Measurements from ENCODE around the gene ANKRD29. TPM values are rescaled to one million over a fixed set of nuclear protein-coding genes. Genes with fewer than 3 reads are reported as not detected.

ANKRD29 gene, protein sequence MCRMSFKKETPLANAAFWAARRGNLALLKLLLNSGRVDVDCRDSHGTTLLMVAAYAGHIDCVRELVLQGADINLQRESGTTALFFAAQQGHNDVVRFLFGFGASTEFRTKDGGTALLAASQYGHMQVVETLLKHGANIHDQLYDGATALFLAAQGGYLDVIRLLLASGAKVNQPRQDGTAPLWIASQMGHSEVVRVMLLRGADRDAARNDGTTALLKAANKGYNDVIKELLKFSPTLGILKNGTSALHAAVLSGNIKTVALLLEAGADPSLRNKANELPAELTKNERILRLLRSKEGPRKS
- polyA plus RNA-seq, result not detected

DNA sequence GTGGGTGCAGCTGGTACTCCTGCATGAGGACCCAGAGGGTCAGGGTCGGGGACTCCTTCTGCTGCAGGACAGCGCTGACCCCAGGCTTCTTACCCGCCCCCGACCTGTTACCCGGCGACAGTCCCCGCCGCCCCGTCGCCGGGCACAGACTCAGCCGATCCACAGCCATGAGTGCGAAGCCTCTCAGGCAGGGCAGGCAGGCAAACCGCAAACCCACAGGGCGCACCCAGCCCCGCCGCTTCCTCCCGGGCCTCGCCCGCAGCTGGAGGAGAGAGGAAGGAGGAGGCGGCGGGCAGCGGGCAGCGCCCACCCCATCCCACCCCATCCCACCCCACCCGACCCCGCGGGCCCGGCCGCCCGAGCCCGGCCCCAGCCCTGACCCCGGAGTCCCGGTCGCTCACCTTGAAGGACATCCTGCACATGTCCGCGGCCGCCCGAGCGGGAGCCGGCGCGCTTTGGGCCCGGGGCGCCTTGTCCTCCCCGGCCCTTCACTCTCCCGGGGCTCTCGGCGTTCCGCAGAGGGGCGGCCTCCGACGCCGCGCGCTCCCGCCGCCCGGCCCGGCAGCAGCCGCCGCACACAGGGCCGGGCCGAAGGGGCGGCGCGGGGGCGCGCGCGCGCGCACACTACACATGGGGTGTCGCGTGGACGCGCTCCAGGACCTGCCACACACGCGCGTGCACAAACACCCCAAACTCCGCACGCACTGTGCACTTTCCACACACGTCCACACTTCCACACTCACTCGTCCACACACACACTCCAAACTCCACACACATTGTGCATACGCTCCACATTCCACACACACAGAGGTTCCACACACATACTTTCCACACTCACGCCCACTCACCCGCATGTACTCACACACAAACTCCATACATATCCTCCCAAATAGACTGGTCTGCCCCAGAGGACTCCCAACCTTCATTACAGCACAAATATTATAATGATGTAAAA, at the start of gene ANKRD29:
Gene ANKRD29 (minus strand): TSS at position 603 of the 955 bp plus-strand sequence. CDS start 181 bp downstream, at position 422.
- Mint-ChIP-seq H3K27ac (no peak within 1 kb of the TSS), H3K4me1 (peaks cover 5 to 8% (median 8%) of the 10 kb centered on the region in 3 donors), H3K9me3 (no peaks in the 10 kb centered on the region), H3K36me3 (no peaks in the 10 kb centered on the region), H3K27me3 (peaks cover 50% of the 10 kb centered on the region), H3K4me3 (peak within 1 kb of the TSS; percentile 7 to 88 (median 82))

DNA sequence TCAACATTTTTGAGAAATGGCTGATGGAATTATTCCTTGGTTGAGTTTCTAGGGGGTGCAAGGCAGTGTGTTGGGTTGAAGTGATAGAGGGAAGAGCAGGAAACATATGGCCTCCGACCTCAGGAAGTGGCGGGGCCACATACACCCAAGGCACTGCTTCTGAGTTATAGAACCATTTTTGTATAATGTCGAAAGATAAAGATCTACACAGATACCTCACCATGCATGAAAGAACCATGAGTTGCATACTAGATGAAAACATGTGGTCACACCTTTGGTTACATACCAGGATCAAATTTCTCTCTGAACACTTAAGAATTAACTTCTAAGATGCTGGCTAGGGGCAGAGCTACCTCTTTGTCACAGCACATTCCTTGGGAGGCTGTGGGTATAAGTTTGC, 49.7 kb upstream of the ANKRD29 start:
- Mint-ChIP-seq H3K27ac (no peak overlapping the region), H3K4me1 (peaks cover 4 to 9% (median 7%) of the 10 kb centered on the region in 3 donors), H3K36me3 (peaks cover 3% of the 10 kb centered on the region), H3K27me3 (peaks cover 13% of the 10 kb centered on the region), H3K4me3 (no peak overlapping the region), H3K9me3 (peaks cover 0 to 5% (median 4%) of the 10 kb centered on the region in 3 donors)

DNA sequence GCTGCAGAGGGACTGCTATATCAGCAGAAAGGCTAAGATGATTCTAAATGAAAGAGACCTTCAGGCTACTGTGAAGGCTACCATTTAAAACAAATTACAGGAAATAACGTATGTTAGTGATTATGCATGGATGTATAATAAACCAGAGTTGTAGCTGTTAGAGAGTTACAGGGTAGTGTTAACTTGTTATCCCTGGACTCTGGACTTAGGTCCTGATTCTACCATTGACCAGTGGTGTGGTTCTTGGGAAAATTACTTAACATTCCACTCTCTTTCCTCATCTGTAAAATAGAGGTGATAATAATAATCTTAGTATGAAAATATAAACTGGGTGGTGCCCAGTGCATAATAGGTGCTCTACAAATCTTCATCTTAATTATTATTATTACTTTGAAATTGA, 48.7 kb upstream of the ANKRD29 start:
- H3K4me3 Mint-ChIP-seq, result no peak overlapping the region
- H3K9me3 Mint-ChIP-seq, result peaks cover 0 to 10% (median 4%) of the 10 kb centered on the region in 3 donors
- H3K4me1 Mint-ChIP-seq, result peaks cover 2 to 9% (median 7%) of the 10 kb centered on the region in 3 donors
- H3K27me3 Mint-ChIP-seq, result peaks cover 14% of the 10 kb centered on the region
- peaks cover 1% of the 10 kb centered on the region for H3K36me3 Mint-ChIP-seq
- no peak overlapping the region for H3K27ac Mint-ChIP-seq

DNA sequence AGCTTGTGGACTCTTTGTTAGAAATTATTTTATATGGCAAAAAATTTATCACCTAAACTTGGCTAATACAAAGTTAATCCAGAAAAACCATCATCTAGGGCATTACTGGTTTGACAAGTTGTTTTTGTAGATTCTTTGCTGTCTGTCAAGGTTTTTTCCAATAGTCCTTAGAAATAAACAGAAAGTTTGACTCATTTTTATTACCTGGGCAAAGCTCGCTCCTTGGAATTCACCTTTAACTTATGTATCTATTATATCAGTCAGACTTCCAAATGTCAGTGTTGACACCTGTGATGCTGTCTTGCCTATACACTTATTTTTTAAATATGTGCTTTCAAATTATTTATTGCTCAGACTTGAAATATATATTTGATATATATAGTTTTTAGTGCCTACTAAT, 48.2 kb upstream of the ANKRD29 start:
- Mint-ChIP-seq H3K36me3 (peaks cover 1% of the 10 kb centered on the region), H3K9me3 (peaks cover 0 to 10% (median 4%) of the 10 kb centered on the region in 3 donors), H3K27me3 (peaks cover 14% of the 10 kb centered on the region), H3K4me3 (no peak overlapping the region), H3K27ac (no peak overlapping the region), H3K4me1 (peaks cover 2 to 9% (median 7%) of the 10 kb centered on the region in 3 donors)

DNA sequence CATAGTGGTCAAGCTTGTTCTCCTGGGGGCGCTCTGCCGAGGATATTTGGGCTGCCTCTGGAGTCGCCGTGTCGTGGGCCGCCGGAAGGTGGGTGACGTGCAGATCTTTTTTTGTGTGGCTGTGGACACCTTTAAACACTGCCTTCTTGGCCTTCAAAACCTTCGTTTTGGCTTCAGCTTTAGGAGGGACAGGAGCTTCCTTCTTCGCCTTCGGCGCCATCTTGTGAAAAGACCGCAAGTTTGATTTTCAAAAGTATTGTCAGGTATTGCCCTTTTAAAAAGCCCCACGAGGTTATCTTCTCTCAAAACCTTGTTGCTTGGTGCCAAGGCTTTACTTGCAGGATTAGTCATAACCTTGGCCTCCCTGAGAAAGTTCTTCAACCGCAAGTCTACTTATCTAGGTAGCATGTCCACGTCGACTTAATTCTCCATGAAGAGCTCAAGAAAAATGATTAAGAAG, 47.4 kb upstream of the ANKRD29 start:
- H3K27ac Mint-ChIP-seq, result no peak overlapping the region
- H3K4me3 Mint-ChIP-seq, result no peak overlapping the region
- peaks cover 1% of the 10 kb centered on the region for H3K36me3 Mint-ChIP-seq
- peaks cover 0 to 4% (median 4%) of the 10 kb centered on the region in 3 donors for H3K4me1 Mint-ChIP-seq
- peaks cover 0 to 10% (median 4%) of the 10 kb centered on the region in 3 donors for H3K9me3 Mint-ChIP-seq
- H3K27me3 Mint-ChIP-seq, result peaks cover 14% of the 10 kb centered on the region

DNA sequence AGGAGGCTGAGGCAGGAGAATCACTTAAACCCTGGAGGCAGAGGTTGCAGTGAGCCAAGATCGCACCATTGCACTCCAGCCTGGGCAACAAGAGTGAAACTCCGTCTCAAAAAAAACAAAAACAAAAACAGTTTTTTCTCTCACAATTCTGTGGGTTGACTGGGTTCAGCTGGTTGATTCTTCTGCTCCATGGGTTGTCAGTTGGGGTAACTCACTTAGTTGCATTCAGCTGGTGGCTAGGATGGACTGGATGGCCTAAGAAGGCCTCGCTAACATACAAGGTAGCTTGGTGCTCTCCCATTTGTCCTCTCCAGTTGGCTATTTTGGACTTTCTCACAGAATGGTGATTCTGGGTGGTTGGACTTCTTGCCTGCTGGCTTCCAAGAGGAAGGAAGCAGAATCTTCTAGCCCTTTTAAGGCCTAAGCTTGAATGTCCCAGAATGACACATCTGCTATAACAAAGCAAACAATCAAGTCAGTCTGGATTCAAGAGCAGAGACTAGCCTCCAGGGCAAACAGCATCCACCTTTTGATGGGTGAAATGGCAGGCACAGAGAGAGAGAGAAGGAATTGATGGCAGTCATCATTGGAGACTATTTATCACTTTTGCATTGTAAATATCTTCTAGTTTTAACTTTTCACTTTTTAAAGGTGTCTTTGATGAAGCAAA, 44.4 kb upstream of the ANKRD29 start:
- no peaks in the 10 kb centered on the region for H3K36me3 Mint-ChIP-seq
- H3K4me3 Mint-ChIP-seq, result no peak overlapping the region
- H3K9me3 Mint-ChIP-seq, result peaks cover 0 to 10% (median 4%) of the 10 kb centered on the region in 3 donors
- peak overlapping the region in 1 of 3 donors; percentile 84 for H3K27ac Mint-ChIP-seq
- peaks cover 24% of the 10 kb centered on the region for H3K27me3 Mint-ChIP-seq
- no peaks in the 10 kb centered on the region for H3K4me1 Mint-ChIP-seq

DNA sequence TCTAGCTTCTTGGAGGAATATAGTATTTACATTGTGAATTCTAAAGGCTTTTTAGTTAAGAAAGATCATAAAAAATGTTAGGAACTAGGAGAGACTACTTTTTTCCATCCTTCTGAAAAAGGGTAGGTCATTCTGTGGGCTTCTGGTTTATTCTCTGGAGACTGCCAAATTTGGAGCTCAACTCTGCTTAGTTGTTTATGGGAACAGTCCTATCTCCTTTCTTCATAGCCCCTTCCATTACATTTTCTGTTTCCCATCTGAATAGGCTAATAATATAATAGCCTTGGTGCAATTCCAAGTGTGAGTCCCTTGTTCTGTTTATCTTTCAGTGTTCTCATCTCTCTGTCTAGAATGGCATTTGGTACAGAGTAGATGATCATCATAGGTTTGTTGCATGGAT, 42.1 kb upstream of the ANKRD29 start:
- Mint-ChIP-seq H3K4me3 (no peak overlapping the region), H3K4me1 (peaks cover 4 to 7% (median 6%) of the 10 kb centered on the region in 3 donors), H3K27me3 (peaks cover 26% of the 10 kb centered on the region), H3K36me3 (no peaks in the 10 kb centered on the region), H3K27ac (no peak overlapping the region), H3K9me3 (peaks cover 0 to 10% (median 7%) of the 10 kb centered on the region in 3 donors)

DNA sequence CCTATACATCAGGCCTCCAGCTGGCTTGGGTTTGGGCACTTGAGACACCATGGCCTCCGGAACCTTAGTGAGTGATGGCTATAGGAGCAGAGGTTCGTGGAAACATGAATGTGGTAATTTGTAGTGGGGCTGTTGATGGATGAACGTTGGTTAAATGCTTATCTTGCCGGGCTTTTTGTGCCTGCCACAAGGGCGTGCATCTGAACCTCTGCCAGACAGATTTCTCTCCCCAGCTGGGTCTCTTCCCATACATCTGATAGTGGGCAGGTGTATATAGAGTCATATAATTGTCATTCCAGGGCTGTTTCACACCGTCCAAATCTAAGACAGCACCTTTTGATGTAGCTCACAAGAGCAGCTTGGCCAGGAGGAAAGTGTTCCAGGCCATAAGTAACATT, 41.3 kb upstream of the ANKRD29 start:
- Mint-ChIP-seq H3K27ac (no peak overlapping the region), H3K4me3 (no peak overlapping the region), H3K36me3 (no peaks in the 10 kb centered on the region), H3K9me3 (peaks cover 0 to 10% (median 7%) of the 10 kb centered on the region in 3 donors), H3K27me3 (peaks cover 23% of the 10 kb centered on the region), H3K4me1 (peaks cover 4 to 7% (median 6%) of the 10 kb centered on the region in 3 donors)

DNA sequence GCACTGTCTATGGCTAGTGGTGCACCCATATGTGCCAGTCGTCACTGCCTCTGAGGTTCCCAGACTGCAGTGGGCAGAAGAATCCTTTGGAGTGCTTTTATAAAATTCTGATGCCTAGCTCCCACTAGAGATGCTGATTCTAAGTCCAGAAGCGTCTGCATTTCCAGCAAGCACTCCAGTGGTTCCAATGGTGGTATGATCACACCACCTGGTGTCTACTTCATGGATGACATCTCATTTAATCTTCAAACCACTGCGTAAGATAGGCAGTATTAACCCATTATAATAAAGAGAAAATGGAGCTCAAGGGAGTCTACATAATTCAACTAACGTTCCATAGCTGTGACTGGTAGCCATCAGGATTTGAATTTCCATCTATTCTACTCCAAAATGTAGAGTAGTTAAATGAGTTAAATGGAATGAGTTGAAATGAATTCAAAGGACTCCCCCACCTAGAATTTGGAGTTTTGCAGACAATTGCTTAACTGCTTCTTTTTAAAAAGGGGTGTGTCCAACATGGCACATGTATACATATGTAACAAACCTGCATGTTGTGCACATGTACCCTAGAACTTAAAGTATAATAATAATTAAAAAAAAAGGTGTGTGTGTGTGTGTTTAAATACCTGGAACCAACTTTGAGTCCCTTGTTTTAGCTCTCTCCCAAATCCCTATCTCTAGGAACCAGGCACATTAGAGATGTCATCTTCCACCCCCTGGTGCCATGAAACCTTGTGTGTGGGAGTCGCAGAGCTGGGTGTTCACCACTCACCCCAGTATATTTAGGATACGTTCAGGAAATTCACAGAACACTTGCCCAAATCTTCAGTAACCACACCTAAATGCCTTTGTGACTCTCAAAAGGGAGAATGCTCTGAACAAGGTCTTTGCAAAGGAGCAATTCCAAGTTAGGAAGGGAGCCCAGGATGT, 40.6 kb upstream of the ANKRD29 start:
- Mint-ChIP-seq H3K27me3 (peaks cover 23% of the 10 kb centered on the region), H3K36me3 (no peaks in the 10 kb centered on the region), H3K27ac (no peak overlapping the region), H3K4me3 (no peak overlapping the region), H3K9me3 (peaks cover 0 to 10% (median 7%) of the 10 kb centered on the region in 3 donors), H3K4me1 (peaks cover 4 to 7% (median 6%) of the 10 kb centered on the region in 3 donors)

DNA sequence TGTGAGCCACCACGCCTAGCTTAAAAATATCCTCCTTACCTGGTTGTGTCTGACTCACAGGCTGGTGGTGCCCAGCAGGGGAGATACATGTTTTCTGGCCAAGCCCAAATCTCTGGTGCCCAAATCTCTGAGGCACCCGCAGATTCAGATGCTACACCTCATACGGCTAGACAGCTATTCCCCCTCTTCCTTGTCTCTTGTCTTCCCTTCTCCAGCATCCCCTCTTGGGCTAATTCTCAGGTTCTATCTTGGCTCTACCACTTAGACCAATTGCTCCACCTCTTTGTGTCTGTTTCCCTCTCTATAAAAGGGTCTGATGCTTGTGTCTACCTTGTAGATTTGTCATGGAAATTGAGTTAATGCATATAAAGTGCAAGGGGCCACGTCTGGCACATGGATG, 39.9 kb upstream of the ANKRD29 start:
- H3K9me3 Mint-ChIP-seq, result peaks cover 0 to 4% (median 2%) of the 10 kb centered on the region in 3 donors
- no peak overlapping the region for H3K4me3 Mint-ChIP-seq
- H3K27ac Mint-ChIP-seq, result no peak overlapping the region
- H3K36me3 Mint-ChIP-seq, result no peaks in the 10 kb centered on the region
- peaks cover 21% of the 10 kb centered on the region for H3K27me3 Mint-ChIP-seq
- peaks cover 4 to 7% (median 6%) of the 10 kb centered on the region in 3 donors for H3K4me1 Mint-ChIP-seq

DNA sequence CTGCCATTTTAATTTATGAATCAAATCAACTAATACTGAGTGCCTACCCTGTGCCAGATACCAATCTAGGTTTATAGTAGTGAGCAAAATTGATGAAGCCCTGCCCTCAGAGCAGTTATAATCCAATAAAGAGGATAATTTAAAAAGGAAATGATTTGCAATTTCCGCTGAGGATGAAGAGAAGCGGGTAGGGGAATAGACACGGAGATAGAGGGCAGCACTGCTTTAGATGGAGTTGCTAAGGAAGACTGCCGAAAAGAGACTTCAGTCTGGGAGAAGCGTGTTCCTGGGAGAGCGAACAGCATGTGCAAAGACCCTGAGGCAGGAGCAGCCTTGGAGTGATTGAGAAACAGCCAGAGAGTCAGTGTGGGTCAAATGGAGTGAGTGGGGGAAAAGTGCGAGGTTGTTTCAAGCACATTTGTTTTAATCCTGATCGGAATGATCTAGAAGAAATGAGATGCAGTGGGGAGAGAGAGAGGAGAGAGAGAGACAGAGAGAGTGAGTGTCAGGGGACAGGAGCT, 38.9 kb upstream of the ANKRD29 start:
- H3K27ac Mint-ChIP-seq, result no peak overlapping the region
- no peaks in the 10 kb centered on the region for H3K36me3 Mint-ChIP-seq
- peaks cover 20% of the 10 kb centered on the region for H3K27me3 Mint-ChIP-seq
- H3K9me3 Mint-ChIP-seq, result peaks cover 0 to 2% (median 0%) of the 10 kb centered on the region in 3 donors
- H3K4me1 Mint-ChIP-seq, result peaks cover 4 to 7% (median 6%) of the 10 kb centered on the region in 3 donors
- no peak overlapping the region for H3K4me3 Mint-ChIP-seq

DNA sequence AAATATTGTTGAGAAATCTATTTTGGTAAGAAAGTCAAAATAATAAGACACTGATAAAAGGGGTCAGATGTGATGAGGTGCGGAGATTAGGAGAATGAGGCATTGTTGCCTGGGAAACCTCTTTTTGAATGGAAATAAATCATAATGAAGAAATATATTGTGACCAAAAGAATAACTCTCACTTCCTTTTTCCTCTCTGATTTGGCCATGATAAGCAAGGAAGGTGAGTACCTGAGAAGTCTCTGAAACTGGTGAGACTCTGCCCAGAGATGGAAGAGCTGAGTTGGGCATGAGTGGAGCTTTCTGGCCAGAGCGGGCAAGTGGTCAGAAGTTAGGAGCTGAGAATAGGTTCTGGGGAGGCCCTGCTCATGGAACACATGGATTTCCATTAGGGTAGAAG, 38.3 kb upstream of the ANKRD29 start:
- Mint-ChIP-seq H3K4me3 (no peak overlapping the region), H3K27me3 (peaks cover 20% of the 10 kb centered on the region), H3K9me3 (peaks cover 0 to 2% (median 0%) of the 10 kb centered on the region in 3 donors), H3K4me1 (peaks cover 4 to 7% (median 6%) of the 10 kb centered on the region in 3 donors), H3K27ac (no peak overlapping the region), H3K36me3 (no peaks in the 10 kb centered on the region)

DNA sequence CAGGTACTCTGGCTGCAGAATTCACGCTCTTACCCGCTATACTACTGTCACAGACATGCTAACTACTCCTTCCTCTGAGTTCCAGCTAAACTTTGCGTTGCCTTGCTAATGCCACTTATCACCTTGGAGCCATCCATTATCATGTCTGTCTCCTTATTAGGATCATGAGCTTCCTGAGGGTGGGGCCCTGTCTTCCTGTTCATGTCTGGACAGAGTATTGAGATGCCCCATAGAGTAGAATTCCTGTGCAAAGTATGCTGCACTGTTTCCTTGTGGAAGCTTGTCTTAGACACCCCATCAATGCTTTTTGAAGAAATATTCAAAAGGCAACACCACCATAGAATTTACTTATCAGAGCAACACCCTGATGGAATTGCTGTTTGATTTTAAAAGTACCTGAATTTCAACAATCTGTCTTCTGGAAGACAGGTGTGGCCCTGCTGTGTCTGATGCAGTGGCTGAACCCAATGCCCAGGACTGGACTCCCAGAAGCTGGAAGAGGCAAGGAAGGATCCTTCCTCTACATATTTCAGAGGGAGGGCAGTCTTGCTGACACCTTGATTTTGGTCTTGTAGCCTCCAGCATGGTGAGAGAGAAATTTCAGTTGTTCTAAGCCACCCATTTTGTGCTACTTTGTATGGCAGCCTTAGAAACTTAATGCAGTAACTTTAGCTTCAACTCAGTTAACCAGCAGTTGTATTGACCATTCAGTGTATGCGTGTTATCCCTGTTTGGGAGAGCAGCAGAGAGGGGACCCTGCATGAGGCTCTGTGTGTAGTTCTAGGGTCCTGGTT, 32.1 kb upstream of the ANKRD29 start:
- Mint-ChIP-seq H3K9me3 (no peaks in the 10 kb centered on the region), H3K36me3 (peaks cover 2% of the 10 kb centered on the region), H3K27ac (no peak overlapping the region), H3K27me3 (peaks cover 12% of the 10 kb centered on the region), H3K4me1 (peaks cover 0 to 2% (median 0%) of the 10 kb centered on the region in 3 donors), H3K4me3 (no peak overlapping the region)
